Immature natural killer cell (primary cell): ENCODE results near the gene PAPOLA. TPM values are rescaled to one million over a fixed set of nuclear protein-coding genes. Genes with fewer than 3 reads are reported as not detected.
A peak's percentile ranks its signal among the peaks of the same experiment; 100 is the strongest.

Source experiments
- DNase-seq, 3 donors: peaks; one replicate each; pipeline ENCODE4 v3.0.0; 2022; ENCODE audit warnings: mixed read lengths in 1 of 3
- H3K27ac Mint-ChIP-seq, 6 donors: one replicate each; pipeline ENCODE4 v1.8.0; 2020; ENCODE audit warnings: mixed read lengths in 6 of 6, mild to moderate bottlenecking in 5 of 6, inconsistent platforms in 4 of 6, moderate library complexity in 3 of 6
- H3K27me3 Mint-ChIP-seq, 3 donors: one replicate each; pipeline ENCODE4 v1.8.0; 2020 to 2021; ENCODE audit warnings: low read depth in 3 of 3, mild to moderate bottlenecking in 3 of 3, mixed read lengths in 3 of 3, moderate library complexity in 3 of 3, inconsistent platforms in 1 of 3
- H3K36me3 Mint-ChIP-seq, 3 donors: one replicate each; pipeline ENCODE4 v1.8.0; 2020; ENCODE audit warnings: mixed read lengths in 3 of 3, inconsistent platforms in 2 of 3, mild to moderate bottlenecking in 2 of 3
- H3K4me1 Mint-ChIP-seq, 2 donors: one replicate each; pipeline ENCODE4 v1.8.0; 2020; ENCODE audit warnings: inconsistent platforms in 2 of 2, mild to moderate bottlenecking in 2 of 2, mixed read lengths in 2 of 2, moderate library complexity in 1 of 2
- H3K4me3 Mint-ChIP-seq, 5 donors: one replicate each; pipeline ENCODE4 v1.8.0; 2020; ENCODE audit warnings: mild to moderate bottlenecking in 5 of 5, mixed read lengths in 5 of 5, inconsistent platforms in 3 of 5, moderate library complexity in 3 of 5
- H3K9me3 Mint-ChIP-seq, 6 donors: one replicate each; pipeline ENCODE4 v1.8.0; 2020; ENCODE audit warnings: mild to moderate bottlenecking in 6 of 6, mixed read lengths in 6 of 6, inconsistent platforms in 4 of 6, moderate library complexity in 3 of 6
- polyA plus RNA-seq, 3 donors: library from polyadenylated mRNA; unstranded; fragments of 300-500 nt; fragmentation: Illumina TruSeq; gene quantifications; one replicate each; pipeline ENCODE4 v1.2.3, GENCODE V29; 2021

Gene PAPOLA
- polyA plus RNA-seq, 3 donors from 2014 or later, result 65.8 to 77.1 (median 73.0) TPM

DNA sequence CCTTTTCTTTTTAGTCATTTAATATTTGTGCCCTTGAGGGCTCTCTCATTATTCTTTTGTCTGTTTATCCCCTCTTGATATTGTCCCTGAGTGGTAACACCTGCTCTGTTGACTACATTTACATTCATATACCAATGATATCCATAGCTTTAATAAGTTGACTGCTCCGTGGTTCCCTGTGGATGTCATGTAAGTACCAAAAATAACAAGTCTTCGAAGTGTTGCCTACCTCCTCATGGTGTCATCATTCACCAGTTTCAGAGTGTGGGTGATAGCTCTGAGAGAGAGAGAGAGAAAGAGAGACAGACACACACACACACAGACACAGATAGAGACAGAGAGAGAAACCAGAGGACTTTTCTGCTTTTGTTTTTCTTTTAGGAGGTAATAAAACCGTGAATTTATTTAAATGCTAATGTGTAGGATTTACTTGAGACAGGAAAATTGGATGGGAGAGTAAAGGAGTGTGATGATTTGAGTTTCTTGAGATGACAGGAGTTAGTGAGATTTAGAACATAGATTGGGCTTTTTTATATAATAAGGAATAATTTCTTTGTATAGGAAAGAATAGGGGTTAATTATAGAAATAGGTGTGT is 52.2 kb downstream of the PAPOLA start:
- Mint-ChIP-seq H3K9me3 (no peaks in the 10 kb centered on the region), H3K36me3 (peaks cover 9 to 40% (median 30%) of the 10 kb centered on the region in 3 donors), H3K4me1 (peaks cover 0 to 11% of the 10 kb centered on the region in 2 donors), H3K27me3 (no peaks in the 10 kb centered on the region), H3K27ac (peak overlapping the region in 2 of 6 donors; percentile 24 to 57), H3K4me3 (no peak overlapping the region)
- DNase-seq, result no peak

DNA sequence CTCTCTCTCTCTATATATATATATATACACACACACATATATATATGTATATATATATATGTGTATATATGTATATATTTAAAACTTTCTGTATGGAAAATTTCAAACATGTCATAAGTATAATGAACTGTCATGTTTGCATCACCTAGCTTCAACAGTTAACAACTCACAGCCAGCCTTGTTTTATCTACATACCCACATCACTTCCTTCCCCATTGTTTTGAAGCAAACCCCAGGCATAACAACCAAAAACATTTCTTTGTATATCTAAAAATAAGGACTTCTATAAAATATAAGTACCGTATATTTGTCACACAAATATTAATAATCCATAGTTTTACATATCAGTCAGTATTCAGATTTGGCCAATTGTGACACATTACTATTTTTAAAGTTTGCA is 57.4 kb downstream of the PAPOLA start:
- peak overlapping the region in 1 of 6 donors; percentile 33 for H3K27ac Mint-ChIP-seq
- peaks cover 5 to 11% of the 10 kb centered on the region in 2 donors for H3K4me1 Mint-ChIP-seq
- peaks cover 15 to 28% (median 22%) of the 10 kb centered on the region in 3 donors for H3K36me3 Mint-ChIP-seq

DNA sequence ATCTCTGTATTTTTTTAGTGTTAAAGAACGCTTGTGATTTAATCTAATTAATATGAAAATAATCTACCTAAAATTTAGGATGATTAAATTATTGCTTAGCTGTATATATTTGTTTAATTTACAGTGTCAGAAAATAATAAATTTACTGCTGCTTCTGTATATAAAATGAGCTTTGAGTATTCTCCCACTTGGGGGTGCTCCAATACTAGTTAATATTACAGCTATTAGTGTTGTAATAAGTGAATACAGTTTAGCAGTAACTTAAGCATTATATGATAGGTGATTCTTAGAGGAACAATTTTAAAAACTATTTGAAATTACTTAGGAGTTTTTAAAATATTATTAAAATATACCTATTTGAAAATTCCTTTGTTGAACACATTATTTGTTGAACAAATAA is 62.2 kb downstream of the PAPOLA start:
- H3K27ac Mint-ChIP-seq, result no peak overlapping the region
- peaks cover 16 to 20% (median 17%) of the 10 kb centered on the region in 3 donors for H3K36me3 Mint-ChIP-seq
- H3K4me3 Mint-ChIP-seq, result no peak overlapping the region
- H3K27me3 Mint-ChIP-seq, result no peaks in the 10 kb centered on the region
- no peaks in the 10 kb centered on the region for H3K9me3 Mint-ChIP-seq
- peaks cover 5 to 6% of the 10 kb centered on the region in 2 donors for H3K4me1 Mint-ChIP-seq
- DNase-seq, result no peak

More for the DNA sequence above, 57.4 kb downstream of the PAPOLA start:
- Mint-ChIP-seq H3K4me3 (no peak overlapping the region), H3K9me3 (no peaks in the 10 kb centered on the region), H3K27me3 (no peaks in the 10 kb centered on the region)
- DNase-seq, result no peak

DNA sequence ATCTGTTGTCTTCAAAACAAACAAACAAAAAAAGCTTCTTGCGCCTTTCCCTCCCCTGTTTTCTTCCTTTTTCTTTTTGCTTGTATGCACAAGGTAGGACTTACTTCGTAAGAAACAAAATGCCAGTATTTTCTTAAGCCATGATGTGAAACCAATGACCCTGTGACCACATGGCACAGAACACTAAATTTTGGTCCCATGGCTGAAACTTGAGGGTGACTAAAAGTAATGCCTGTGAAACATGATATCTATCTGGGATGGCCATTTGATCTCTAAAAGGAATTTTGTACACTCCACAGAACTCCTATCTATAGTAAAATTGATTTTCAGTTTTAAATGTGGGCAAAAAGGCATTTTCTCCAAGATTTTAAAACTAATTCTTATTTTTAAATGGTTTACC is 63.6 kb downstream of the PAPOLA start:
- peaks cover 2 to 7% of the 10 kb centered on the region in 2 donors for H3K4me1 Mint-ChIP-seq
- H3K9me3 Mint-ChIP-seq, result no peaks in the 10 kb centered on the region
- H3K36me3 Mint-ChIP-seq, result peaks cover 14 to 19% (median 18%) of the 10 kb centered on the region in 3 donors
- DNase-seq, result no peak
- H3K27me3 Mint-ChIP-seq, result peaks cover 0 to 2% (median 0%) of the 10 kb centered on the region in 3 donors
- H3K4me3 Mint-ChIP-seq, result no peak overlapping the region
- peak overlapping the region in 1 of 6 donors; percentile 0 for H3K27ac Mint-ChIP-seq

DNA sequence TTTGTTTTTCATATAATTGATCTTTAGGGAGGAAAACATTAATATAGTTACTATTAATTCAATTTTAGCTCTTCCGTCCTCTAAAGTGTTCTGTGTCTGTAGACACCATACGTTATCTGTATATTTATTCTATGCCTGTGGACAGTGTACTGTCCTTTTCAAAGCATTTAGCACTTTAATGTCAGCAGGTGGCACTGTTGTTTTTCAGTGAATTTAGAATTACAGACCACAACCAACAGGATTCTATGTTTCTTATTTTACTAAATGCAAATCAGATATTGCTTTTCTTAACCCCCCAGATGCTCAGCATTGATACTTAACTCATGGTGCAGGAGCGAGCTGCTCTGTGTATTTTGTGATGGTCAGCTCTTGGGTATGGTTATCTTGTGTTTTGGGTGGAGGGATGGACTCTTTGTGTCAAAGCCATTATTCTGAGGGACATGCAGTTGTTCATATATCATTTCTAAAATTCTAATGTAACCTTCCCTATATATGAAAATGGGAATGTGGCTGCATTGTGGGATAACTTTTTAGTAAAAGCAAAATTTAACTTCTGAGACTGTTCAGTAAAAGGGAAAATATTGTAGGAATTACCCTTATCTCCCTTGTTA is 65.2 kb downstream of the PAPOLA start:
- H3K36me3 Mint-ChIP-seq, result peaks cover 11 to 19% (median 12%) of the 10 kb centered on the region in 3 donors
- H3K4me1 Mint-ChIP-seq, result peaks cover 0 to 7% of the 10 kb centered on the region in 2 donors
- no peak overlapping the region for H3K27ac Mint-ChIP-seq
- H3K4me3 Mint-ChIP-seq, result no peak overlapping the region
- peaks cover 0 to 2% (median 0%) of the 10 kb centered on the region in 3 donors for H3K27me3 Mint-ChIP-seq
- no peak for DNase-seq
- no peaks in the 10 kb centered on the region for H3K9me3 Mint-ChIP-seq

DNA sequence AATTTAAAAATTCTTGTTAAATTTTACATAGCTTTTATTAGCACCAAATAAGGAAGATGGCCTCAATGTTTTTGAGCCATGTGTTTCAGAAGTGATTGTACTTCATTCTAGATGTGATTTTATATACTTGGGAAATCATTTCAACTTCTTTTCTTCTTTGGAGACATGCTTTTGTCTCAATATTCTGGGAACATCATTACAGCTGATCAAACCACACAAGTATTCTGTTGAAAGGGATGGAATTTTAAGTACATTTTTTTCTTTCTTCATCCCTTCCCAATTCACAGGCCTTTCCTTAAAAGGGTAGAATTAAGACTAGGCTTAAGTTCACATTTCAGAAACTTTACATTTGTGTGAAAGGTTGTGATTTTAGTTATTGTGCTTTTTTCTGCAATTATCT is 66.4 kb downstream of the PAPOLA start:
- H3K36me3 Mint-ChIP-seq, result peaks cover 16 to 19% (median 17%) of the 10 kb centered on the region in 3 donors
- no peaks in the 10 kb centered on the region for H3K9me3 Mint-ChIP-seq
- DNase-seq, result no peak
- H3K27ac Mint-ChIP-seq, result no peak overlapping the region
- H3K27me3 Mint-ChIP-seq, result peaks cover 0 to 2% (median 0%) of the 10 kb centered on the region in 3 donors
- peaks cover 0 to 7% of the 10 kb centered on the region in 2 donors for H3K4me1 Mint-ChIP-seq
- H3K4me3 Mint-ChIP-seq, result no peak overlapping the region

DNA sequence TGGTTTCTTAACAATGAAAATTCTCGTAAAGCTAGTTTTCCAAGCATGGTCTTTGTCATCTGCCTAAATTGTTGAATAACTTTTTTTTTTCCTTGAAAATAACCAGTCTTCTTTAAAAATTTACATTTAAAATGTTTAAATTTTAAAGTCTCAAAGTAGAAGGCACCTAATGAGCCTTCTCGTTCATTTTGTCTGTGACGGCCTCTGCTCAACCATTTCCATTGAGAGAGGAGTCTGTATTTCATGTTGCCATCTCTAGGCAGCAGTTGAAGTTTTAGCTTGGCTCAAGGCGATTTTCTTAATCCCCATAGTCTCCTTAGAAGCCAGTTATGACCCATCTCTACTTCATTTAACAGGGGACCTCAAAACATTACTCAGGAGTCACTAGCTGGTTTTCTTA is 69.1 kb downstream of the PAPOLA start:
- no peak for DNase-seq
- H3K36me3 Mint-ChIP-seq, result peaks cover 11 to 16% (median 13%) of the 10 kb centered on the region in 3 donors
- no peak overlapping the region for H3K27ac Mint-ChIP-seq
- no peak overlapping the region for H3K4me3 Mint-ChIP-seq
- no peaks in the 10 kb centered on the region for H3K9me3 Mint-ChIP-seq
- H3K27me3 Mint-ChIP-seq, result peaks cover 0 to 2% (median 0%) of the 10 kb centered on the region in 3 donors
- H3K4me1 Mint-ChIP-seq, result peaks cover 6 to 16% of the 10 kb centered on the region in 2 donors

DNA sequence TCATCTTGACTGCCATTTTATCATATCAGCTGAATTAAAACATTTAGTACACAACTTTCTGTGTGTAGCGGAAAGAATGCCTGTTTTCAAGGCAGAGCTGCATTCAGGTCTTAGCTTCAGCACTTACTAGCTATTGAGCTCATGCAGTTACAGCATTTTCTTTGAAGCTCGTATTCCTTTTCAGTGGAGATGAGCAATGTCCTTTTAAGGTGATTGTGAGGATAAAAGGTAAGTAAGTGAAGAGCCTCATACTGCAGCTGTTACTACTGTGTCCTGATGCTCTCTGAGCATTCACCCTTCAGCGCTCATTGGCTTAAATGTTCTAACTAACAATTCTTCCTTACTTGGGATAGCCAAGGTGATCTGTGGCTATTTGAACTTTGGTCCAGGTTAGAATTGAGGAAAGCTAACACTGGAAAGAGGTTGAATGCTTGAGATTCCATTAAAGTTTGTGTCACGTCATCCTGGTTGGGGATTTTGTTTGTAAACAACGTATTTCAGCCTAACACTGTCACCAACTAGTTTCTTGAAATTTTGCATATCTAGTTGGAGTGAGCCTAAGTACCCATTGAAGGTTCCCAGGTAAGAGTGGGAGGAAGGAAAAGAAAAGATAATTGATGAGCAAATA is 71.4 kb downstream of the PAPOLA start:
- Mint-ChIP-seq H3K27me3 (peaks cover 0 to 2% (median 0%) of the 10 kb centered on the region in 3 donors), H3K4me3 (no peak overlapping the region), H3K9me3 (no peaks in the 10 kb centered on the region), H3K27ac (peak overlapping the region in 1 of 6 donors; percentile 42), H3K36me3 (peaks cover 3 to 9% (median 7%) of the 10 kb centered on the region in 3 donors), H3K4me1 (peaks cover 20 to 34% of the 10 kb centered on the region in 2 donors)
- DNase-seq, result no peak

DNA sequence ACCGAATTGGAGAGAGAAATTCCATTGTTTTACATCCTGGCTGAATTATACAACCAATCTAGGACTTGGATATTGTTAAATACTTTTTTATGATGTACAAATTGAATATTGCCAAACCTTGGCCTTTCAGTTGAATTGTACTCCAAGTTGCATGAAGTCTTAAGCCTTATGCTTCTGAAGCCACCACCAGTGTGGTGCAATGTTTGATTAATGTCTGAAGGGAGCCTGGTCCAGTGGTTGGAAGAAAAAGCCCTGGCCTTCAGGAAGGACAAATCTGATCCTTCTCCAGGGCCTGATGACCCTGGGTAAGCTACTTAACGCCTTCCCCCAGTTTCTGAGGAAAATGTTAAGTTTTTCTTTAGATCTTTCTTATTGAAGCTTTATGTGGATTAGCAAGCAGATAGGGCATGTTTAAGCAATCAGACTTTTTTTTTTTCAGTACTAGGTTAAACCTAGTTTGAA is 72.0 kb downstream of the PAPOLA start:
- H3K4me3 Mint-ChIP-seq, result no peak overlapping the region
- H3K27ac Mint-ChIP-seq, result peak overlapping the region in 1 of 6 donors; percentile 42
- no peak for DNase-seq
- H3K36me3 Mint-ChIP-seq, result peaks cover 3 to 9% (median 7%) of the 10 kb centered on the region in 3 donors
- peaks cover 0 to 2% (median 0%) of the 10 kb centered on the region in 3 donors for H3K27me3 Mint-ChIP-seq
- H3K4me1 Mint-ChIP-seq, result peaks cover 20 to 33% of the 10 kb centered on the region in 2 donors
- no peaks in the 10 kb centered on the region for H3K9me3 Mint-ChIP-seq

DNA sequence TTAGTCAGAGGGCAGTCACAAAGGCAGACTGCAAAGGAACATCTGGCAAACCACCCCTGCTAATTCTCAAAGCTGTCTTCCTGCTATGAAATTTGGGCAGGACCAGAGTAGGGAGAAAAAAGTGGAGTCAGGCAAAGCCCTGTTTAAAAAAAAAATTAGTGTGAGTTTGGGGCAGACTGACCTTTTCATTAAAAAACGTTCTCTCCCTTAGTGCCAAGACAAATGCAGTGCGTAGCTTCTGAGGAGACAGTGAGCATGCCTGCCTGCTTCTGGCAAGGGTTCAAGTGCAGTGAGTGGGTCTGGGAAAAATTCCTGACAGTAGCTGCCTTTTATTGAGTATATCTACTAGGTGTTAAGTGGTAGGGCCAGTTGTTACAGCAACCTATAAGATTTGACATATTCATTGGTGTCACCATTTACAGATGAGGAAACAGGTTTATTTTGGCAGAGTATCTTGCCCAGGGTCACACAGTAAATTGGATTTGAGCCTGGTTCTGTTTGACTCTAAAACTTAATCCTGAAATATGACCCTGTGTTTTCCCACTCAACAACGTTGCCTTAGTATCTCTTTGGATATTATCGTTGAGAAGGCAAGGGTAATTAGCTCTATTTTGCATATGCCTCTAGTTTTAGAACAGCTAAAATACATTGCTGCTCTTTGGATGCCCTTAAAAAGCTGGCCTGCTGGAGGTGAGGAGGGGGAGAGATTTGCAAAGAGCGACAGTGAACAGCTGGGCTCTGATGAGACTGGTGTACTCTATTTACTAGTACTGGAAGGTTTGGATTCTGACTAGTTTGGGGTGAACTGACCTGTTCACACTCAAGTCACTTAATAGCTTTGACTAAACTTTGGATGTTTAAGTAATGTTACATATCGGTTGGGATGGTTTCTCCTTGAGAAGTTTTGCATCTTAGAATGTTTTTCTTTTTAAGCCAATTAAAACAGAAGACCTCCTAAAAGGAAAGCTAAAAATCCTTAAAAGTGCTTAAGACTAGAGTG is 72.8 kb downstream of the PAPOLA start:
- H3K36me3 Mint-ChIP-seq, result peaks cover 3 to 9% (median 3%) of the 10 kb centered on the region in 3 donors
- peaks cover 0 to 2% (median 0%) of the 10 kb centered on the region in 3 donors for H3K27me3 Mint-ChIP-seq
- peaks cover 20 to 32% of the 10 kb centered on the region in 2 donors for H3K4me1 Mint-ChIP-seq
- H3K9me3 Mint-ChIP-seq, result no peaks in the 10 kb centered on the region
- DNase-seq, result no peak
- H3K27ac Mint-ChIP-seq, result no peak overlapping the region
- H3K4me3 Mint-ChIP-seq, result no peak overlapping the region

DNA sequence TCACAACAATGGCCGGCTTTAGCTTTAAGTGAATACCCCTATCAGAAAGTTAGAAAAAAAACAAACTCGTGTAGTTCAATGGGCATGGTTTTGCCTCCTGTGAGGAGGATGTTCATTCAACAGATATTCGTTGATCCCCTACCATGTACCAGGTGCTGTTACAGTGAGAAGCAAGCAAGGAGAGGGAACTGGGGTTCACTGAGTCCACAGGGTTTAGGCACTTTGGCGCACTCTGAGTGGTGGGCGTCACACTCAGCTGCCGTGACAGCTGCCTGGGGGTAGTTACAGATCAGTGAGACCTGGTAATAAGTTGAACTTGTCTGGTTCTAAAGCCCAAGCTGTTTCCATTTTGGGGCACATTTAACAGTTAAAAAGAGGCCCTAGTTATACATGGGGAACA is 74.2 kb downstream of the PAPOLA start:
- no peaks in the 10 kb centered on the region for H3K27me3 Mint-ChIP-seq
- no peaks in the 10 kb centered on the region for H3K9me3 Mint-ChIP-seq
- H3K4me3 Mint-ChIP-seq, result no peak overlapping the region
- DNase-seq, result no peak
- peaks cover 31 to 43% of the 10 kb centered on the region in 2 donors for H3K4me1 Mint-ChIP-seq
- H3K27ac Mint-ChIP-seq, result peak overlapping the region in 2 of 6 donors; percentile 6 to 53
- H3K36me3 Mint-ChIP-seq, result peaks cover 3 to 9% (median 3%) of the 10 kb centered on the region in 3 donors

DNA sequence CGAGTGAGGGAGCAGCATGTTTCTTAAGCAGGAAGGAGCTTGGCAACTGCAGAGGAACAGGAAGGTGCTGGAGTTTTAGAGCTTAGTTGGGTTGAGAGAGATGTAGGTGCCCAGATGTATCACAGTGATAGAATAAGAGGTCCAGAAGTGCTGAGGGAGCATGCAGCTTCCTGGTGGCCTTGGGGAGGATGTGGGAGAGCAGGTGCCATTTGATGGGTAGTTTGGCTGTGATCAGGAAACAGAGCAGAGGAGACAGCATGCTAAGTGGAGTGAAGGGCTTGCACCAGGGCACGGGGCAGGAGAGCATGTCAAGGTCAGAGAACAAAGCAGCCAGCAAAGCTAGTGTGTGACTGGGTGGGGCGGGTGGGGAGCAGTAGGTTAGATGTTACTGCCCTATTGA is 74.8 kb downstream of the PAPOLA start:
- Mint-ChIP-seq H3K27me3 (no peaks in the 10 kb centered on the region), H3K36me3 (peaks cover 3 to 9% (median 3%) of the 10 kb centered on the region in 3 donors), H3K9me3 (no peaks in the 10 kb centered on the region), H3K4me1 (peaks cover 37 to 49% of the 10 kb centered on the region in 2 donors), H3K27ac (peak overlapping the region in 4 of 6 donors; percentile 7 to 60 (median 38)), H3K4me3 (peak overlapping the region in 1 of 5 donors; percentile 24)
- no peak for DNase-seq

DNA sequence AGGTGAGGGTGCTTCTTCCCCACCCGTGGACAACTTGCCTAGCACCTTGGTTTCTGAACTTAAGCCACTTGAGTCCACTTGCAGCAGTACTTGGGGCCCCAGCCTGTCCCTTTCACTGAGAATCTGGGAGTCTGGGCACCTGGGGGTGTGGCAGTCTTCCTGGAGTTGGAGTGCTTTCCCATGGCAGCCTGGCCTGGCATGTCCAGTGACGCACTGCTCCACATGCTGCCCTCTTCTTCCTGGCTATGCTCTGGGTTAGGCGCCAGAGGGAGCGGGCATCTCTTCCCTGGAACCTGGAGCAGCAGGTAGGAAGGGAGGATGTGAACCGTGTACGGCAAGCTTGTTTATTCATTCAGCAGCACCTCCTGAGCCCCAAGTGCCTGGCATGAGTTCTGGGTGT is 76.4 kb downstream of the PAPOLA start:
- Mint-ChIP-seq H3K4me3 (no peak overlapping the region), H3K4me1 (peaks cover 40 to 51% of the 10 kb centered on the region in 2 donors)

More for the DNA sequence above, 76.4 kb downstream of the PAPOLA start:
- no peak for DNase-seq
- H3K27me3 Mint-ChIP-seq, result no peaks in the 10 kb centered on the region
- H3K36me3 Mint-ChIP-seq, result peaks cover 0 to 3% (median 3%) of the 10 kb centered on the region in 3 donors
- no peaks in the 10 kb centered on the region for H3K9me3 Mint-ChIP-seq
- H3K27ac Mint-ChIP-seq, result no peak overlapping the region
